Calu3 (cell line): Measurements from ENCODE around the gene RARRES2. TPM values are rescaled to one million over a fixed set of nuclear protein-coding genes. Genes with fewer than 3 reads are reported as not detected.
"Not testable (repeated sequence)": the region's sequence is repeated elsewhere in the genome, so short reads cannot be mapped to it uniquely, and the experiment has no call there.

Source experiments
- BruUV-seq: library from RNA; stranded (reverse); fragments of 400-500 nt; replicated peaks from 2 replicates; lab custom pipeline; 2021; lab: Mats Ljungman, UMichigan
- CTCF ChIA-PET: fragments of 300-600 bp; sonication (Branson Sonifier 250); formaldehyde crosslinking; loops from one replicate; lab custom pipeline; 2022; ENCODE audit warnings: antibody characterized with exemption; lab: Charles Lee
- DNase-seq: peaks from one replicate; pipeline ENCODE4 v3.0.0; 2022
- H3K27ac Mint-ChIP-seq: one replicate; pipeline ENCODE4 v1.8.0; 2022; ENCODE audit warnings: mixed read lengths; ENCODE audit not compliant: unreplicated experiment
- H3K27me3 Mint-ChIP-seq: one replicate; pipeline ENCODE4 v1.8.0; 2022; ENCODE audit warnings: mixed read lengths; ENCODE audit not compliant: unreplicated experiment
- H3K36me3 Mint-ChIP-seq: one replicate; pipeline ENCODE4 v1.8.0; 2022; ENCODE audit warnings: mild to moderate bottlenecking, moderate library complexity, mixed read lengths; ENCODE audit not compliant: insufficient read depth, unreplicated experiment
- H3K4me1 Mint-ChIP-seq: one replicate; pipeline ENCODE4 v1.8.0; 2022; ENCODE audit warnings: mild to moderate bottlenecking, low read depth, mixed read lengths; ENCODE audit not compliant: unreplicated experiment
- H3K4me3 Mint-ChIP-seq: one replicate; pipeline ENCODE4 v1.8.0; 2022; ENCODE audit warnings: mild to moderate bottlenecking, low read depth, moderate library complexity, mixed read lengths; ENCODE audit not compliant: unreplicated experiment
- H3K9me3 Mint-ChIP-seq: one replicate; pipeline ENCODE4 v1.8.0; 2022; ENCODE audit warnings: low read depth, mixed read lengths; ENCODE audit not compliant: unreplicated experiment
- CTCF ChIP-seq: fragments of 200-600 bp; IDR thresholded peaks from one replicate; pipeline ENCODE4 v1.8.0; 2022; ENCODE audit warnings: antibody characterized with exemption; ENCODE audit not compliant: unreplicated experiment
- intact Hi-C: fragments of 100-400 bp; cut with micrococcal nuclease; formaldehyde crosslinking; loops from one replicate; pipeline ENCODE4 v1.10.0; 2022; ENCODE audit not compliant: unreplicated experiment
- total RNA-seq: library from RNA; stranded (reverse); gene quantifications from 2 replicates; pipeline ENCODE4 v1.2.3, GENCODE V29; 2022

RARRES2 gene
- total RNA-seq, 1 experiment from 2014 or later = 13.0 TPM

DNA sequence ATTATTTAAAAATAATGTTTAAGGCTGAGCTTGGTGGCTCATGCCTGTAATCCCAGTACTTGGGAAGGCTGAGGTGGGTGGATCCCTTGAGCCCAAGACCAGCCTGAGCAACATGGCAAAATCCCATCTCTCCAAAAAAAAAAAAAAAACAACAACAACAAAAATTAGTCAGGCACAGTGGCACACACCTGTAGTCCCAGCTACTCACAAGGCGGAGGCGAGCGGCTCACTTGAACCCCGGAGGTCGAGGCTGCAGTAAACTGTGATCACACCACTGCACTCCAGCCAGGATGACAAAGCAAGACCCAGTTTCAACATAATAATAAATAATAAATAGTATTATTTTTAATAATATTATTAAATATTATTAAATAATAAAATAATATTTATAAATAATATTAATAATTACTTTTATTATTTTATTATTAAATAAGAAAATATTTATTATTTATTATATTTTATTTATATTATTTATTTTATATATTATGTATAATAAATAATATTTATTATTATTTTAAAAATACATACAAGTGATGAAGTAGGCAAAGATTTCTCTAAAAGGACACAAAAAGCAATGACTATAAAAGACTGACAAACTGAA is 26.7 kb downstream of the RARRES2 start:
- H3K4me1 Mint-ChIP-seq = peaks cover 7% of the 10 kb centered on the region
- H3K27ac Mint-ChIP-seq = peak overlapping the region; percentile 66
- TF ChIP-seq CTCF = no peak
- DNase-seq = no peak
- H3K4me3 Mint-ChIP-seq = no peak overlapping the region
- H3K9me3 Mint-ChIP-seq = no peaks in the 10 kb centered on the region
- intact Hi-C loops = no loop called here
- H3K36me3 Mint-ChIP-seq = peaks cover 18% of the 10 kb centered on the region
- no TSS peak for BruUV-seq
- CTCF ChIA-PET = interaction anchor here (0.7 kb wide), 1 partner anchor 616 kb away, joined by 3 read pairs; no protein-coding TSS in a partner anchor
- H3K27me3 Mint-ChIP-seq = no peaks in the 10 kb centered on the region

- CTCF ChIA-PET = interaction anchor here (0.7 kb wide), 1 partner anchor 616 kb away, joined by 3 read pairs; no protein-coding TSS in a partner anchor
- BruUV-seq = no TSS peak
- Mint-ChIP-seq H3K4me1 (peaks cover 9% of the 10 kb centered on the region), H3K4me3 (peak overlapping the region; percentile 16), H3K27me3 (no peaks in the 10 kb centered on the region), H3K9me3 (no peaks in the 10 kb centered on the region), H3K27ac (peak overlapping the region; percentile 66), H3K36me3 (peaks cover 18% of the 10 kb centered on the region)
- intact Hi-C loops = no loop called here
- no peak for DNase-seq
- no peak for TF ChIP-seq CTCF
These were observed 27.6 kb downstream of the RARRES2 start for GRCh38 chr7:150313870-150314269.

DNA sequence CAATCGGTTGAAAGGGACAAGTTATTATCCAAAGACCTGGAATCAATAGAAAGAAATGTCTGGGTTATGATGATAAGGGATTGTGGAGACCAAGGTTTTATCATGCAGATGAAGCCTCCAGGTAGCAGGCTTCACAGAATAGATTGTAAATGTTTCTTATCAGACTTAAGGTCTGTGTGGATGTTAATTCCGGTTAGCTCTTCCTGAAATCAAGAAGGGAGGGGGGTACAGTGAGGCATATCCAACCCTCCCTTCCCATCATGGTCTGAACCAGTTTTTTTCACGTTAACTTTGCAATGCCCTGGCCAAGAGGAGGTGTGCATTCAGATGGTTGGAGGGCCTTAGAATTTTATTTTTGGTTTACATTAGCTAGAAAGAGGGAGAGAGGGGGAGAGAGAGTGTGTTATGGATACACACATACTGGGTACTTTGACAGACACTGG is 28.0 kb downstream of the RARRES2 start:
- no peak for TF ChIP-seq CTCF
- Mint-ChIP-seq H3K27me3 (no peaks in the 10 kb centered on the region), H3K27ac (peak overlapping the region; percentile 66), H3K36me3 (peaks cover 22% of the 10 kb centered on the region), H3K4me3 (peak overlapping the region; percentile 16), H3K4me1 (peaks cover 13% of the 10 kb centered on the region), H3K9me3 (no peaks in the 10 kb centered on the region)
- intact Hi-C loops = no loop called here
- TSS peak; percentile 78 for BruUV-seq
- CTCF ChIA-PET = no interaction called here
- no peak for DNase-seq

- BruUV-seq, CTCF ChIA-PET, intact Hi-C loops, H3K9me3 Mint-ChIP-seq, H3K27me3 Mint-ChIP-seq: not testable (repeated sequence)
- Mint-ChIP-seq H3K27ac (peak overlapping the region; percentile 66), H3K4me1 (peaks cover 16% of the 10 kb centered on the region), H3K4me3 (peak overlapping the region; percentile 16), H3K36me3 (peaks cover 28% of the 10 kb centered on the region)
- peak; percentile 54 for DNase-seq
These were observed 28.6 kb downstream of the RARRES2 start for GRCh38 chr7:150312649-150313366.
